HepG2 (cell line): ENCODE results near the gene STC2. TPM values are rescaled to one million over a fixed set of nuclear protein-coding genes. Genes with fewer than 3 reads are reported as not detected.

Experiments
- AKNA ChIP-seq: sonication (generic); formaldehyde crosslinking; IDR thresholded peaks from 2 replicates; pipeline ENCODE4 v1.4.0; 2020; ENCODE audit warnings: missing genetic modification reagents, borderline replicate concordance
- ATF7-NPFF ChIP-seq: sonication (generic); formaldehyde crosslinking; IDR thresholded peaks from 2 replicates; pipeline ENCODE4 v1.8.1; 2023; ENCODE audit warnings: mild to moderate bottlenecking, low read depth, missing genetic modification reagents, moderate library complexity
- CC2D1A ChIP-seq: sonication (generic); formaldehyde crosslinking; IDR thresholded peaks from 2 replicates; pipeline ENCODE4 v1.8.1; 2023; ENCODE audit warnings: mild to moderate bottlenecking, missing genetic modification reagents
- CEBPG ChIP-seq: IDR thresholded peaks from 2 replicates; pipeline ENCODE4 v1.6.1; 2016
- FOXO4 ChIP-seq: sonication (generic); formaldehyde crosslinking; conservative IDR thresholded peaks from 2 replicates; pipeline ENCODE4 v1.8.1; 2023; ENCODE audit warnings: missing genetic modification reagents
- MYC ChIP-seq: sonication (generic); formaldehyde crosslinking; IDR thresholded peaks from 2 replicates; pipeline ENCODE4 v1.9.0; 2021; ENCODE audit warnings: missing genetic modification reagents, borderline replicate concordance
- PAWR ChIP-seq: sonication (generic); formaldehyde crosslinking; IDR thresholded peaks from 2 replicates; pipeline ENCODE4 v1.4.0; 2020; ENCODE audit warnings: missing genetic modification reagents, mild to moderate bottlenecking, borderline replicate concordance
- PLRG1 ChIP-seq: fragments of 450-650 bp; conservative IDR thresholded peaks from 2 replicates; pipeline ENCODE4 v1.6.1; 2016
- SNAI1 ChIP-seq: sonication (generic); formaldehyde crosslinking; IDR thresholded peaks from 2 replicates; pipeline ENCODE4 v1.5.0; 2020; ENCODE audit warnings: mild to moderate bottlenecking, missing genetic modification reagents, borderline replicate concordance
- TCF7 ChIP-seq: sonication (generic); IDR thresholded peaks from 2 replicates; pipeline ENCODE4 v1.6.1; 2016; ENCODE audit warnings: antibody characterized with exemption, low read depth
- ZC3H4 ChIP-seq: sonication (generic); formaldehyde crosslinking; IDR thresholded peaks from 2 replicates; pipeline ENCODE4 v1.4.0; 2020; ENCODE audit warnings: missing genetic modification reagents, borderline replicate concordance
- ZFP91 ChIP-seq: sonication (generic); formaldehyde crosslinking; IDR thresholded peaks from 2 replicates; pipeline ENCODE4 v1.9.0; 2022; ENCODE audit warnings: missing genetic modification reagents, mild to moderate bottlenecking, borderline replicate concordance
- ZMYM4 ChIP-seq: sonication (generic); formaldehyde crosslinking; IDR thresholded peaks from 2 replicates; pipeline ENCODE4 v1.8.1; 2023; ENCODE audit warnings: mild to moderate bottlenecking, missing genetic modification reagents
- ZNF354B ChIP-seq: sonication (generic); formaldehyde crosslinking; IDR thresholded peaks from 2 replicates; pipeline ENCODE4 v1.8.0; 2022; ENCODE audit warnings: mild to moderate bottlenecking, missing genetic modification reagents
- ZSCAN29 ChIP-seq: sonication (generic); formaldehyde crosslinking; conservative IDR thresholded peaks from 2 replicates; pipeline ENCODE4 v1.4.0; 2020; ENCODE audit warnings: mild to moderate bottlenecking, missing genetic modification reagents
- ZSCAN9 ChIP-seq: IDR thresholded peaks from 2 replicates; pipeline ENCODE4 v1.6.1; 2016; ENCODE audit warnings: borderline replicate concordance
- polyA plus RNA-seq, 8 experiments: library from polyadenylated mRNA; depleted of rRNA in 3 of 8; stranded (reverse) in 7 of 8; unstranded in 1 of 8; fragments of >200 nt; fragmentation: Illumina TruSeq in 4 of 8; extraction: Trizol in 4 of 8; gene quantifications; 2 replicates each; pipeline versions ENCODE4 v1.2.1 to v1.2.3, GENCODE V29; 2011 to 2016; ENCODE audit warnings: low read depth in 4 of 8, missing spikeins in 1 of 8, mixed read lengths in 1 of 8; ENCODE audit not compliant: insufficient read depth in 1 of 8
- total RNA-seq, 5 experiments: library from RNA; depleted of rRNA; stranded (reverse); fragments of >200 nt; fragmentation: Illumina TruSeq; extraction: Trizol; gene quantifications; 2 replicates each; pipeline ENCODE4 v1.2.3, GENCODE V29; 2016; ENCODE audit warnings: low read depth in 1 of 5

STC2 gene
- total and polyA plus RNA-seq, 2 of the 13 experiments (the other 11 are each of a cell fraction or from before 2014, with no cell fraction given) = 27.1 to 69.2 TPM

- TF ChIP-seq AKNA (CRISPR knock-in tag) (no peak), ZNF354B (CRISPR knock-in tag) (no peak), FOXO4 (CRISPR knock-in tag) (no peak), SNAI1 (CRISPR knock-in tag) (0 out of 2 replicates have a peak, but pooled peaks have one; percentile 54), ZC3H4 (CRISPR knock-in tag) (no peak), MYC (CRISPR knock-in tag) (peak; percentile 46; the same call in 1 of the 2 replicates), ZSCAN29 (peak; percentile 72; the same call in 1 of the 2 replicates), PAWR (CRISPR knock-in tag) (no peak), CC2D1A (CRISPR knock-in tag) (no peak), ZSCAN9 (CRISPR knock-in tag) (0 out of 2 replicates have a peak, but pooled peaks have one; percentile 13), PLRG1 (no peak), ATF7-NPFF (CRISPR knock-in tag) (no peak), ZMYM4 (CRISPR knock-in tag) (no peak), TCF7 (0 out of 2 replicates have a peak, but pooled peaks have one; percentile 15), CEBPG (CRISPR knock-in tag) (0 out of 2 replicates have a peak, but pooled peaks have one; percentile 11), ZFP91 (CRISPR knock-in tag) (peak; percentile 50; the same call in 1 of the 2 replicates)
Observed at GRCh38 chr5:173303878-173304590, 24.2 kb downstream of the STC2 start (continued).
